GM23338 (cell line): ENCODE results near the gene NUDT12. TPM values are rescaled to one million over a fixed set of nuclear protein-coding genes. Genes with fewer than 3 reads are reported as not detected.
A peak's percentile ranks its signal among the peaks of the same experiment; 100 is the strongest.

Experiments
- ATAC-seq: fragments of 200-7000 bp; cut with Tn5 transposase; 3 replicates; pipeline ENCODE4 v1.9.1; 2020
- DNase-seq: peaks from one replicate; pipeline ENCODE4 v3.0.0-alpha.2; 2015; ENCODE audit warnings: low spot score
- H2AFZ ChIP-seq: fragments of 200-600 bp; sonication (generic); 2 replicates; pipeline ENCODE4 v1.8.0; 2016; ENCODE audit warnings: antibody characterized with exemption, mild to moderate bottlenecking, moderate library complexity
- H3F3A ChIP-seq: fragments of 200-600 bp; sonication (generic); replicated peaks from 2 replicates; pipeline ENCODE4 v1.8.0; 2017; ENCODE audit warnings: antibody characterized with exemption, mixed run types, low read depth
- H3K27ac ChIP-seq: fragments of 200-600 bp; sonication (generic); 2 replicates; pipeline ENCODE4 v1.6.1; 2016; ENCODE audit warnings: low read depth
- H3K27me3 ChIP-seq: fragments of 200-600 bp; sonication (generic); 2 replicates; pipeline ENCODE4 v1.8.0; 2016; ENCODE audit warnings: mild to moderate bottlenecking, mixed run types, moderate library complexity; ENCODE audit not compliant: insufficient read depth
- H3K36me3 ChIP-seq: fragments of 200-600 bp; sonication (generic); 2 replicates; pipeline ENCODE4 v1.8.0; 2016; ENCODE audit warnings: mild to moderate bottlenecking; ENCODE audit not compliant: insufficient read depth
- H3K4me1 ChIP-seq: fragments of 200-600 bp; sonication (generic); 2 replicates; pipeline ENCODE4 v1.8.0; 2016; ENCODE audit warnings: mild to moderate bottlenecking, moderate library complexity; ENCODE audit not compliant: insufficient read depth
- H3K4me2 ChIP-seq: fragments of 200-600 bp; sonication (generic); 2 replicates; pipeline ENCODE4 v1.7.1; 2017; ENCODE audit warnings: mixed run types
- H3K4me3 ChIP-seq: fragments of 200-600 bp; sonication (generic); 2 replicates; pipeline ENCODE4 v1.6.1; 2016; ENCODE audit warnings: mixed run types
- H3K79me2 ChIP-seq: fragments of 200-600 bp; sonication (generic); replicated peaks from 2 replicates; pipeline ENCODE4 v1.8.0; 2017; ENCODE audit warnings: mild to moderate bottlenecking; ENCODE audit not compliant: insufficient read depth
- H3K9me2 ChIP-seq: fragments of 200-600 bp; sonication (generic); 2 replicates; pipeline ENCODE4 v1.8.0; 2017; ENCODE audit not compliant: insufficient read depth
- H4K20me1 ChIP-seq: fragments of 200-600 bp; sonication (generic); replicated peaks from 2 replicates; pipeline ENCODE4 v1.8.0; 2017; ENCODE audit warnings: mild to moderate bottlenecking; ENCODE audit not compliant: insufficient read depth
- H3K27ac Mint-ChIP-seq: 2 replicates; pipeline ENCODE4 v1.8.0; 2020; ENCODE audit warnings: inconsistent platforms, mild to moderate bottlenecking, moderate library complexity, mixed read lengths
- H3K27me3 Mint-ChIP-seq: 3 replicates; pipeline ENCODE4 v1.8.0; 2022; ENCODE audit warnings: low read depth, mild to moderate bottlenecking, moderate library complexity, mixed read lengths, inconsistent platforms; ENCODE audit not compliant: insufficient read depth, poor library complexity
- H3K36me3 Mint-ChIP-seq: 3 replicates; pipeline ENCODE4 v1.8.0; 2021; ENCODE audit warnings: low read depth, mild to moderate bottlenecking, inconsistent platforms, moderate library complexity, mixed read lengths
- H3K4me1 Mint-ChIP-seq: 3 replicates; pipeline ENCODE4 v1.8.0; 2020; ENCODE audit warnings: mild to moderate bottlenecking, inconsistent platforms, mixed read lengths
- H3K4me3 Mint-ChIP-seq: 3 replicates; pipeline ENCODE4 v1.8.0; 2021; ENCODE audit warnings: moderate library complexity, mild to moderate bottlenecking, inconsistent platforms, mixed read lengths
- H3K9me3 Mint-ChIP-seq: 3 replicates; pipeline ENCODE4 v1.8.0; 2020; ENCODE audit warnings: moderate library complexity, mild to moderate bottlenecking, inconsistent platforms, mixed read lengths
- CREB1 ChIP-seq: fragments of 250-450 bp; sonication (Bioruptor Pico); IDR thresholded peaks from 2 replicates; pipeline ENCODE4 v1.5.0; 2020; ENCODE audit warnings: low read depth, mild to moderate bottlenecking, moderate library complexity
- ETS1 ChIP-seq: IDR thresholded peaks from 2 replicates; pipeline ENCODE4 v1.6.1; 2016; ENCODE audit warnings: antibody characterized with exemption
- EZH2phosphoT487 ChIP-seq: fragments of 200-600 bp; sonication (generic); IDR thresholded peaks from one replicate; pipeline ENCODE4 v1.8.1; 2018; ENCODE audit warnings: antibody characterized with exemption; ENCODE audit not compliant: unreplicated experiment
- JUNB ChIP-seq: IDR thresholded peaks from one replicate; pipeline ENCODE4 v1.6.1; 2016; ENCODE audit warnings: antibody characterized with exemption; ENCODE audit not compliant: unreplicated experiment
- NANOG ChIP-seq: IDR thresholded peaks from 2 replicates; pipeline ENCODE4 v1.6.1; 2016; ENCODE audit warnings: antibody characterized with exemption, borderline replicate concordance
- STAT1 ChIP-seq: IDR thresholded peaks from one replicate; pipeline ENCODE4 v1.6.1; 2016; ENCODE audit warnings: antibody characterized with exemption; ENCODE audit not compliant: unreplicated experiment
- ZNF462 ChIP-seq: fragments of 250-450 bp; sonication (Bioruptor Pico); IDR thresholded peaks from 2 replicates; pipeline ENCODE4 v1.5.0; 2020; ENCODE audit warnings: mild to moderate bottlenecking, moderate library complexity
- polyA plus RNA-seq: library from polyadenylated mRNA; unstranded; fragments of >200 nt; fragmentation: Nextera tagmentation; extraction: Ambion mirVana; gene quantifications from 2 replicates; pipeline ENCODE4 v1.2.1, GENCODE V29; 2016
- total RNA-seq: library from RNA; depleted of rRNA; stranded (reverse); fragments of >200 nt; shearing (Covaris generic); gene quantifications from 2 replicates; pipeline ENCODE4 v1.2.3, GENCODE V29; 2014

Gene NUDT12
- total and polyA plus RNA-seq, 2 experiments from 2014 or later, result 11.5 to 12.8 TPM

GRCh38 chr5:103510851-103511553 lies 51.6 kb downstream of the NUDT12 start:
- H3K4me1 ChIP-seq, result peaks cover 13% of the 10 kb centered on the region
- ATAC-seq (no peak), DNase-seq (no peak)
- no peak overlapping the region for H3K4me3 ChIP-seq
- no peaks in the 10 kb centered on the region for H3K27me3 ChIP-seq
- peak overlapping the region; percentile 78; the same call in 1 of the 2 replicates for H2AFZ ChIP-seq
- no peaks in the 10 kb centered on the region for H3K9me2 ChIP-seq
- H3K79me2 ChIP-seq, result no peaks in the 10 kb centered on the region
- H4K20me1 ChIP-seq, result no peaks in the 10 kb centered on the region
- peaks cover 6% of the 10 kb centered on the region; the same call in 2 of the 3 replicates for H3K9me3 Mint-ChIP-seq
- H3K36me3 Mint-ChIP-seq, result no peaks in the 10 kb centered on the region; the same call in 2 of the 3 replicates
- no peaks in the 10 kb centered on the region for H3K27me3 Mint-ChIP-seq
- H3K36me3 ChIP-seq, result no peaks in the 10 kb centered on the region
- peaks cover 10% of the 10 kb centered on the region; the same call in 2 of the 3 replicates for H3K4me1 Mint-ChIP-seq
- no peak overlapping the region for H3K4me2 ChIP-seq
- H3K27ac Mint-ChIP-seq, result no peak overlapping the region
- H3K4me3 Mint-ChIP-seq, result no peak overlapping the region
- no peaks in the 10 kb centered on the region for H3F3A ChIP-seq
- no peak overlapping the region for H3K27ac ChIP-seq
- TF ChIP-seq NANOG (no peak), STAT1 (no peak), EZH2phosphoT487 (no peak), ETS1 (no peak), ZNF462 (CRISPR knock-in tag) (no peak), CREB1 (CRISPR knock-in tag) (no peak), JUNB (no peak)
